ENCODE measurements around the gene SLC28A3.
"Not testable (repeated sequence)": the region's sequence is repeated elsewhere in the genome, so short reads cannot be mapped to it uniquely, and the experiment has no call there.

The SLC28A3 gene

GRCh38 chr9:84374013-84374412, 33.5 kb upstream of the SLC28A3 start:
- Histone ChIP-seq H3K27me3 (ENCODE audit: insufficient read depth, low read length, poor library complexity) (no peaks in the 10 kb centered on the region), H3K23ac (ENCODE audit: low read length) (no peak overlapping the region)

DNA sequence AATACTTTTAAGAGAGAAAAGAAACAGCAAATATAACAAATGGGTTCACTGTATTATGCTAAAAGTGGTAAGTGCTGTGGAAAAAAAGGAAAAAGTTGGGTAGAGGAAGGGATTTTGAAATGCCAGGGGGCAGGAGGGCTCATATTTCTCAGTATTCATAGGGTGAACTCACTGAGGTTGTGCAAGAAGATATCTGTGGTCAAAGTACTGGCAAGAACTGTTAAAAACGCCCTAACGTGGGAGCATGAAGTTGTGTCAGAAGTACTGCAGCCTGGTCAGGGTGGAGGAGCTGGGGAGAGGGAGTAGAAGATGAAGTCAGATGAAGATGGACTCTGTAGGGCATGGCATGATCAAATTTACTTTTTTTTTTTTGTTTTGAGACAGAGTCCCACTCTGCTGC, 31.2 kb upstream of the SLC28A3 start:
- H4K5ac ChIP-seq (ENCODE audit: low read length): no peak overlapping the region
- H3K56ac ChIP-seq (ENCODE audit: low read length): no peak overlapping the region
- no peaks in the 10 kb centered on the region for H3K79me2 ChIP-seq (ENCODE audit: control insufficient read depth, insufficient read depth, low read length)
- no peaks in the 10 kb centered on the region for H3K4me1 ChIP-seq (ENCODE audit: control insufficient read depth, low read depth, low read length)
- no peak overlapping the region for H3K27ac ChIP-seq (ENCODE audit: low read depth, low read length)
- H3K18ac ChIP-seq (ENCODE audit: low read length): no peak overlapping the region
- H2BK15ac ChIP-seq (replicated peaks; ENCODE audit: low read depth): no peak overlapping the region
- no peak overlapping the region for H3K4me2 ChIP-seq (ENCODE audit: low read length)
- H2BK120ac ChIP-seq (ENCODE audit: low read depth, low read length): no peak overlapping the region
- H3K4me3 ChIP-seq (ENCODE audit: low read length): no peak overlapping the region
- no CpG with 5 or more reads among the region's 2 CpGs for WGBS (ENCODE audit: extremely low coverage, insufficient coverage, low lambda C conversion rate)
- H3K4ac ChIP-seq (ENCODE audit: low read depth, low read length): no peak overlapping the region
- H4K8ac ChIP-seq (ENCODE audit: low read depth, low read length): no peak overlapping the region
- no peaks in the 10 kb centered on the region for H3K36me3 ChIP-seq (ENCODE audit: control insufficient read depth, insufficient read depth, low read length)
- DNase-seq: no peak
- no peak overlapping the region for H3K23ac ChIP-seq (ENCODE audit: low read length)
- no peaks in the 10 kb centered on the region for H3K79me1 ChIP-seq (ENCODE audit: low read length)
- H2BK5ac ChIP-seq (ENCODE audit: low read length): no peak overlapping the region
- H3K9ac ChIP-seq (ENCODE audit: low read length): no peak overlapping the region
- H2AK5ac ChIP-seq (ENCODE audit: low read length): no peak overlapping the region
- H3K27me3 ChIP-seq (ENCODE audit: insufficient read depth, low read length, poor library complexity): no peaks in the 10 kb centered on the region

More at GRCh38 chr9:84374013-84374412, 33.5 kb upstream of the SLC28A3 start:
- no peak overlapping the region for H3K4ac ChIP-seq (ENCODE audit: low read depth, low read length)
- no peak overlapping the region for H3K9ac ChIP-seq (ENCODE audit: low read length)
- no peak overlapping the region for H3K27ac ChIP-seq (ENCODE audit: low read depth, low read length)
- no peak overlapping the region for H3K18ac ChIP-seq (ENCODE audit: low read length)
- H2BK120ac ChIP-seq (ENCODE audit: low read depth, low read length): no peak overlapping the region
- no peak overlapping the region for H3K4me2 ChIP-seq (ENCODE audit: low read length)
- H4K8ac ChIP-seq (ENCODE audit: low read depth, low read length): no peak overlapping the region
- no peak overlapping the region for H2AK5ac ChIP-seq (ENCODE audit: low read length)
- H3K36me3 ChIP-seq (ENCODE audit: control insufficient read depth, insufficient read depth, low read length): no peaks in the 10 kb centered on the region
- H3K79me1 ChIP-seq (ENCODE audit: low read length): no peaks in the 10 kb centered on the region
- H4K5ac ChIP-seq (ENCODE audit: low read length): no peak overlapping the region
- H2BK15ac ChIP-seq (replicated peaks; ENCODE audit: low read depth): no peak overlapping the region
- no peaks in the 10 kb centered on the region for H3K79me2 ChIP-seq (ENCODE audit: control insufficient read depth, insufficient read depth, low read length)
- H3K56ac ChIP-seq (ENCODE audit: low read length): no peak overlapping the region
- DNase-seq: no peak
- no CpG with 5 or more reads among the region's 4 CpGs for WGBS (ENCODE audit: extremely low coverage, insufficient coverage, low lambda C conversion rate)
- no peak overlapping the region for H2BK5ac ChIP-seq (ENCODE audit: low read length)
- H3K4me1 ChIP-seq (ENCODE audit: control insufficient read depth, low read depth, low read length): no peaks in the 10 kb centered on the region
- no peak overlapping the region for H3K4me3 ChIP-seq (ENCODE audit: low read length)

GRCh38 chr9:84368601-84369000, 28.0 kb upstream of the SLC28A3 start:
- Histone ChIP-seq H2BK15ac (replicated peaks; ENCODE audit: low read depth) (no peak overlapping the region), H4K5ac (ENCODE audit: low read length) (no peak overlapping the region), H3K23ac (ENCODE audit: low read length) (no peak overlapping the region), H3K27me3 (ENCODE audit: insufficient read depth, low read length, poor library complexity) (no peaks in the 10 kb centered on the region), H3K27ac (ENCODE audit: low read depth, low read length) (no peak overlapping the region), H2BK5ac (ENCODE audit: low read length) (no peak overlapping the region), H3K9ac (ENCODE audit: low read length) (no peak overlapping the region), H3K4me3 (ENCODE audit: low read length) (no peak overlapping the region), H2AK5ac (ENCODE audit: low read length) (no peak overlapping the region), H2BK120ac (ENCODE audit: low read depth, low read length) (no peak overlapping the region), H3K4me1 (ENCODE audit: control insufficient read depth, low read depth, low read length) (no peaks in the 10 kb centered on the region), H3K4me2 (ENCODE audit: low read length) (no peak overlapping the region), H3K18ac (ENCODE audit: low read length) (no peak overlapping the region), H4K8ac (ENCODE audit: low read depth, low read length) (no peak overlapping the region), H3K79me2 (ENCODE audit: control insufficient read depth, insufficient read depth, low read length) (no peaks in the 10 kb centered on the region), H3K36me3 (ENCODE audit: control insufficient read depth, insufficient read depth, low read length) (no peaks in the 10 kb centered on the region), H3K56ac (ENCODE audit: low read length) (no peak overlapping the region), H3K4ac (ENCODE audit: low read depth, low read length) (no peak overlapping the region), H3K79me1 (ENCODE audit: low read length) (no peaks in the 10 kb centered on the region)
- DNase-seq: no peak
- no CpG with 5 or more reads among the region's 3 CpGs for WGBS (ENCODE audit: extremely low coverage, insufficient coverage, low lambda C conversion rate)

DNA sequence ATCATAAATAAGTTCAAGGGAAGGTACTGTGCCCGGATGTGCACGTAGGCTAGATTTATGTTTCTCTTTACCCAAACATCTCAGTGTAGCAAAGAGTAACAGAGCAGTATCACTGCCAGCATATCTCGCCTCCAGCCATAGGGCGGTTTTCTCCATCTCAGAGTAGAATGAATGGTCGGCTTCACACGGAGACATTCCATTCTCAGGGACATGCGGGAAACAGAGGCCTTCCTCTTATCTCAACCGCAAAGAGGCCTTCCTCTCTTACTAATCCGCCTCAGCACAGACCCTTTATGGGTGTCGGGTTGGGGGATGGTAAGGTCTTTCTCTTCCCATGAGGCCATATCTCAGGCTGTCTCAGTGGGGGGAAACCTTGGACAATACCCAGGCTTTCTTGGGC, 27.2 kb upstream of the SLC28A3 start:
- not testable (repeated sequence) for H2BK120ac ChIP-seq (ENCODE audit: low read depth, low read length); H3K18ac ChIP-seq (ENCODE audit: low read length); H3K4me1 ChIP-seq (ENCODE audit: control insufficient read depth, low read depth, low read length); H3K23ac ChIP-seq (ENCODE audit: low read length); H3K79me1 ChIP-seq (ENCODE audit: low read length); H2AK5ac ChIP-seq (ENCODE audit: low read length); H3K36me3 ChIP-seq (ENCODE audit: control insufficient read depth, insufficient read depth, low read length); H3K4me2 ChIP-seq (ENCODE audit: low read length); H4K8ac ChIP-seq (ENCODE audit: low read depth, low read length); H2BK15ac ChIP-seq (replicated peaks; ENCODE audit: low read depth); H3K79me2 ChIP-seq (ENCODE audit: control insufficient read depth, insufficient read depth, low read length); H4K5ac ChIP-seq (ENCODE audit: low read length); H2BK5ac ChIP-seq (ENCODE audit: low read length); H3K4me3 ChIP-seq (ENCODE audit: low read length); H3K4ac ChIP-seq (ENCODE audit: low read depth, low read length); H3K27me3 ChIP-seq (ENCODE audit: insufficient read depth, low read length, poor library complexity); H3K9ac ChIP-seq (ENCODE audit: low read length)
- Histone ChIP-seq H3K27ac (ENCODE audit: low read depth, low read length) (peak overlapping the region; percentile 11), H3K56ac (ENCODE audit: low read length) (peak overlapping the region; percentile 9)
- DNase-seq: peak; percentile 78
- WGBS (ENCODE audit: extremely low coverage, insufficient coverage, low lambda C conversion rate): no CpG with 5 or more reads among the region's 10 CpGs

- no CpG with 5 or more reads among the region's 1 CpG for WGBS (ENCODE audit: extremely low coverage, insufficient coverage, low lambda C conversion rate)
Observed at GRCh38 chr9:84366683-84367082, 26.1 kb upstream of the SLC28A3 start.

GRCh38 chr9:84364894-84365490, 24.4 kb upstream of the SLC28A3 start:
- H3K4me3 ChIP-seq (ENCODE audit: low read length); H2BK120ac ChIP-seq (ENCODE audit: low read depth, low read length); H3K4me1 ChIP-seq (ENCODE audit: control insufficient read depth, low read depth, low read length); H2BK5ac ChIP-seq (ENCODE audit: low read length); H3K27me3 ChIP-seq (ENCODE audit: insufficient read depth, low read length, poor library complexity); H3K18ac ChIP-seq (ENCODE audit: low read length); DNase-seq; H2BK15ac ChIP-seq (replicated peaks; ENCODE audit: low read depth); H3K4me2 ChIP-seq (ENCODE audit: low read length); H3K23ac ChIP-seq (ENCODE audit: low read length); H3K9ac ChIP-seq (ENCODE audit: low read length); H3K79me2 ChIP-seq (ENCODE audit: control insufficient read depth, insufficient read depth, low read length); H3K36me3 ChIP-seq (ENCODE audit: control insufficient read depth, insufficient read depth, low read length); H4K5ac ChIP-seq (ENCODE audit: low read length); H3K4ac ChIP-seq (ENCODE audit: low read depth, low read length); H4K8ac ChIP-seq (ENCODE audit: low read depth, low read length); H3K79me1 ChIP-seq (ENCODE audit: low read length); H3K56ac ChIP-seq (ENCODE audit: low read length); H2AK5ac ChIP-seq (ENCODE audit: low read length); H3K27ac ChIP-seq (ENCODE audit: low read depth, low read length): not testable (repeated sequence)
- WGBS (ENCODE audit: extremely low coverage, insufficient coverage, low lambda C conversion rate): no CpG with 5 or more reads among the region's 1 CpG

More at GRCh38 chr9:84366683-84367082, 26.1 kb upstream of the SLC28A3 start:
- H3K18ac ChIP-seq (ENCODE audit: low read length): no peak overlapping the region
- H4K5ac ChIP-seq (ENCODE audit: low read length): no peak overlapping the region
- H4K8ac ChIP-seq (ENCODE audit: low read depth, low read length): no peak overlapping the region
- no peak overlapping the region for H2BK15ac ChIP-seq (replicated peaks; ENCODE audit: low read depth)
- H3K56ac ChIP-seq (ENCODE audit: low read length): no peak overlapping the region
- no peaks in the 10 kb centered on the region for H3K79me1 ChIP-seq (ENCODE audit: low read length)
- H2BK5ac ChIP-seq (ENCODE audit: low read length): peak overlapping the region; percentile 8
- no peak overlapping the region for H3K4me2 ChIP-seq (ENCODE audit: low read length)
- no peak overlapping the region for H2AK5ac ChIP-seq (ENCODE audit: low read length)
- H3K27ac ChIP-seq (ENCODE audit: low read depth, low read length): no peak overlapping the region
- H3K23ac ChIP-seq (ENCODE audit: low read length): no peak overlapping the region
- no peak overlapping the region for H3K9ac ChIP-seq (ENCODE audit: low read length)
- no peak overlapping the region for H2BK120ac ChIP-seq (ENCODE audit: low read depth, low read length)
- H3K4me1 ChIP-seq (ENCODE audit: control insufficient read depth, low read depth, low read length): no peaks in the 10 kb centered on the region
- no peaks in the 10 kb centered on the region for H3K79me2 ChIP-seq (ENCODE audit: control insufficient read depth, insufficient read depth, low read length)
- H3K36me3 ChIP-seq (ENCODE audit: control insufficient read depth, insufficient read depth, low read length): no peaks in the 10 kb centered on the region
- H3K4me3 ChIP-seq (ENCODE audit: low read length): no peak overlapping the region
- no peak overlapping the region for H3K4ac ChIP-seq (ENCODE audit: low read depth, low read length)
- DNase-seq: no peak
- no peaks in the 10 kb centered on the region for H3K27me3 ChIP-seq (ENCODE audit: insufficient read depth, low read length, poor library complexity)
